Stimulated activated CD4-positive, alpha-beta T cell treated with anti-CD3 and anti-CD28 coated beads, Interleukin-12 subunit alpha, Interleukin-12 subunit beta, amount 100 ng/mL, for 48 hours (primary cell): Measurements from ENCODE around the gene PLXDC1.

ENCODE experiments used
- DNase-seq, 3 donors: peaks; one replicate each; pipeline ENCODE4 v3.0.0-alpha.2; 2020; ENCODE audit warnings: low read depth in 2 of 3, low spot score in 1 of 3

The PLXDC1 gene

DNA sequence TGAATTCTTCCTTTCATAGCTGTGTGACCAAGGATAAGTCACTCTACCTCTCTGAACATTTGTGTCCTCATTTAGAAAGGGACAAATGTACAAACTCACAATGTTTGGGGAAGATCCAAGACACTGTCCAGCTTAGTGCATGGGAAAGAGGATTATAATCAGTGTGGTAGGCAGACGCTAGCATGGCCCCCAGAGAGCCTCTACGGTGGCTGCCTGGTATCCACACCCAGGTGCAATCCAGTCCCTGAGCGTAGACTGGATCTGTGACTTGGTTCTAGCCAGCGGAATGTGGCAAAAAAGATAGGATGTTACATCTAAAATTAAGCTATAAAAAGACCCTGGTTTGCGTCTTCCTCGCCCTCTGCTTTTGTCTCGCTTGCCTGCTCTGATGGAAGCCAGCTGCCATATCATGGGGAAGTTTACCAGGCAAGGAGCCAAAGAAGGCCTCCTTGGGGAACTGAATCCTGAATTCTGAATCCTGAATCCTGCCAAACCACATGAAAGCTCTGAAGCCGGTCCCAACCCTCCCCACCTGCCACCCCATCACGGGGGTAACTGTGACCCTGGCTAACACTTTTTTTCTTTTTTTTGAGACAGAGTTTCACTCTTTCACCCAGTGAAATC is 51.7 kb downstream of the PLXDC1 start:
- DNase-seq = no peak

DNA sequence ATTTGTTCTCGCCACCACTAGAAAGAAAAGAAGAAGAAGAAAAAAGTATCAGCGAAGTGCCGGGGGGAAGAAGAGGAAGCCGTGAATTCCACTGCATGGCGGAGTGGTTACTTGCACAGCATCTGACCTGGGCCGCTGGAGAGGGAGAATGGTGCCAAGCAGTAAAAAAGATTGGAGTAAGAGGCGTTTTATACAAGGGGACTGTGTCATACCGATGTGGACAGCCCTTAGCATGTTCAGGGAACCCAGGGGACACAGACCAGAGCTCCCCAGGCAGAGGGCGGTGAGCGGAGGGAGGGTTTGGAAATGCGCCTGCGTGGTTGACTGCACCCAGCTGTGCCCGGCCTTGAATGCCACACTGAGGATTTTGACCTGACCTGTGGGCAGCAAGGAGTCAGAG is 52.8 kb downstream of the PLXDC1 start:
- DNase-seq = no peak

DNA sequence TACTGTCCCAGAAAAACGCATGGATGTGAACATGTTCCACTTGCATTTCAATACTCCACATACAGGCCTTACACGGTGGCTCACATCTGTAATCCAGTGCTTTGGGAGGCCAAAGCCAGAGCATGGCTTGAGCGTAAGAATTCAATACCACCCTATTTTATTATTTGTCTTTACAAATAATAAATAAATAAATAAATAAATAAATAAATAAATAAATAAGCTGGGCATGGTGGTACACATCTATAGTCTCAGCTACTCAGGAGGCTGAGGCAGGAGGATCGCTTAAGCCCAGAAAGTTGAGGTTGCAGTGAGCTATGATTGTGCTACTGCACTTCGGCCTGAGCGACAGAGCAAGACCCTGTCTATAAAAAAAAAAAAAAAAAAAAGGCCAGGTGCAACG is 53.9 kb downstream of the PLXDC1 start:
- no peak for DNase-seq

GRCh38 chr17:39097150-39097519 is 54.3 kb downstream of the PLXDC1 start:
- DNase-seq = no peak

- DNase-seq = peak in 1 of 3 donors; percentile 18
Measured at GRCh38 chr17:39096508-39097149, 54.8 kb downstream of the PLXDC1 start.

DNA sequence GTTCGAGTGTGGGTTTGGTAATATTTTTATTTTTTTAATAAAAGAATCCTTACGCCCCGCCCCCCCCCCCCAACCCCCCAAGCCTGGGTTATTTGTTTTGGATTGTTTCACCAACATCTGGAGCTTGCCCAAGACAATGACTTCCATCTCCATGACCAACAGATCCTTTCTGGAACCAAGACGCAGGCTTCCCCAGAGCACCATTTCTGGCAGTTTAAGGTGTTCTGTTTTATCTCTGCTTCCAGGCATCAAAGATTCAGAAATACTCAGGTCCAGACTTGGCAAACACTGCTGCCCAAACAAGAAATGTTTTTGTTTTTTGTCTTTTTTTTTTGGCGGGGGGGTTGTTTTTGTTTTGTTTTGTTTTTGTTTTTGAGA is 56.1 kb downstream of the PLXDC1 start:
- DNase-seq = no peak

- no peak for DNase-seq
Measured at GRCh38 chr17:39094607-39095308, 56.7 kb downstream of the PLXDC1 start.

GRCh38 chr17:39092692-39093230 is 58.7 kb downstream of the PLXDC1 start:
- DNase-seq = peak in 1 of 3 donors; percentile 10

DNA sequence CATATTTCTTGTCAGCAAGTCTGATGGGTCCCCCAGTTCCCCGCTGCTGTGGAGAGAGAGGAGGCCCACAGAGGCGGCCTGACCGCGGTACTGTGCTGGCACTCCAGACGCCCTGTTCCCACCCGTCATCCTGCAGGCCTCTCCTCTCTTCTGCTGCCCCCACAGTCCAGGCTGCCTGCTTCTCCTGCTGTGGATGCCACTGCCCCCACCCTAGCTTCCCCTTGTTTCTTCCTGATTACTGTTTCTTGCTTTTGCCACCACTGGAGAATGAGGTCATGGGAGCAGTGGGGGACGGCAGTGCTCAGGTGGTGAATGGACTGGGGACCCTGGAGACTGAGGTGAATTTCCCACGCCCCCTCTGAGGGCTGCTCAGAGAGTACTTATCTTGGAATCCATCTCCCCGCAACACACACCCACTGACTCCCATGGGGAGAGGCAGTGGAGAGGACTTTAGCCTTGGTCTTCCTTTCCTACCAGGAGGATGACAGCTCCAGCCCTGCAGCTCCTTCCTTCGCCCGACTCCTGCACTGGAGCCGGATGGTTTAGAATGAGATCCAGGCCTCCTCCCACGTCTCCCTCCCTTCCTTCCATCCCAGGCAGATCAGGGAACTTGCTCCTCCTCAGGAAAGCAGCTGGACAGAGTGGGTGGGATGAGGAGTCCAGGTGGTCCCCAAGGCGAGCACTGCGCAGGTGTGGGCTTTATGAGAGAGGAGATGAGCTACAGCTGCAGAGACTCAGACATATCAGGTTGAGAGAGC is 60.4 kb downstream of the PLXDC1 start:
- DNase-seq = no peak

DNA sequence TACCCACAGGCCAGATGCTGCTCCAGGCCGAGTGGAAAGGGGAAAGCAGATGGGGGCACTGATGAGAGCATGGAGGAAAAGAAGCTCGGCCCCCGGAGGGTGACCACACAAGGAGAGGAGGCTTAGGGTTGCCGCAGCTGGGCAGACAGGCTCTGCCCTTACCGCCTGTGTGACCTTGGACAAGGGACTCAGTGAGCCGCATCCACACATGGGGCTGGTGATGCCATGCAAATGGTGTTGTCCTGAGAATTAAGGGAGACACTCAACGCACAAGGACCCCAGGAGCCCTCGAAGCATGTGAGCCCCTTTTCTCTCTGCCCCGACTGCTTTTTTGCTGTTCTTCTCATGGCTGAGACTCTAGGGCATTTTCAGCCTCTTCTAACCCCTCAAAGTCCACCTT is 61.0 kb downstream of the PLXDC1 start:
- no peak for DNase-seq

GRCh38 chr17:39084558-39084957 is 66.9 kb downstream of the PLXDC1 start:
- no peak for DNase-seq

- no peak for DNase-seq
Measured at GRCh38 chr17:39083270-39083669, 68.2 kb downstream of the PLXDC1 start.

DNA sequence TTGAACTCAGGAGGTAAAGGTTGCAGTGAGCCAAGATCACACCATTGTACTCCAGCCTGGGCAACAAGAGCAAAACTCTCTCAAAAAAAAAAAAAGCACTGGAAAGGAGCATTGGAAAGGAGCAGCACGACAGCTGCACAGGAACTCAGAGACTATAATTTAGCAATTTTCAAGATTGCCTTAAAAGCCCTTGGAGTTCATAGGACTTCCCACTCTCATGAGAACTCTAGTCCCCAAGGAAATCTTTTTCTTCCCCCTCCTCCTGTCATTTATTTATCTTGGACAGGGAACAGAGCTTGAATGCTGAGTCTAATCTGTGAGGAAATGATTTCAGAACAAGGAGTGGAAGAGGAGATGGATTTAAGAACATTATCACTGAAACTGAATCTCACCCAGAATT is 69.0 kb downstream of the PLXDC1 start:
- DNase-seq = no peak

DNA sequence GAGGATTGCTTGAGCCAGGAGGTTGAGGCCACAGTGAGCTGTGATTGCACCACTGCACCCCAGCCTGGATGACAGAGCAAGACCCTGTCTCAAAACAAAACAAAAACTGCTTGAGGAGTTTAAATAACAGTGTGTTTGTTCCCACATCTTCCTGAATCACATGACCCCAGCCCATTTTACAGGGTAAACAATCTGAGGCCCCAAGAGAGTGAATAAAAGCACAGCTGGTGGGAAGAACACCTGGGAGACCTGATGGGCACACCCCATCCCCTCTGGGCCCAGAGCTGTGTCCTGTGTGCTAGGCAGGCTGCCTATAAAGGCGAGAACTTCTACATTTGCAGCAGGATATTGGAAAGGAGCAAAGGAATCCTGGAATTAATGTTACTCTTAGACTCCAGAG is 69.6 kb downstream of the PLXDC1 start:
- DNase-seq = no peak

GRCh38 chr17:39080421-39081078 is 70.9 kb downstream of the PLXDC1 start:
- no peak for DNase-seq

DNA sequence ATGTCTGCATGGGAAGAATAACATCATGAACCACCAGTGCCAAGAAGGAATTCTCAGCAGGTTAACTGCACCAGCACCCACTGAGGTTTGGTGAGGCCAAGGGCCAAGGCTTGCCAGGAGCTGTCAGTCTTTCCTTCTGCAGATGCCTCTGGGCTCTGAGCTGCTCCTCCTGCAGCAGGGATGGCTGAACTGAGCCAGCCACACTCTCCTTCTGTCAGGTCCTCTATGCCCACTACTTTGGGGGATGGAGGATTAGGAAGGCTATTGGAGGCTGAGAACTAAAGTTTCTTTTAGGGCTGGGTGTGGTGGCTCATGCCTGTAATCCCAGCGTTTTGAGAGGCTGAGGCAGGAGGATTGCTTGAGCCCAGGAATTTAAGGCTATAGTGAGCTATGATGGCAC is 71.6 kb downstream of the PLXDC1 start:
- no peak for DNase-seq

GRCh38 chr17:39077866-39078265 is 73.6 kb downstream of the PLXDC1 start:
- no peak for DNase-seq

DNA sequence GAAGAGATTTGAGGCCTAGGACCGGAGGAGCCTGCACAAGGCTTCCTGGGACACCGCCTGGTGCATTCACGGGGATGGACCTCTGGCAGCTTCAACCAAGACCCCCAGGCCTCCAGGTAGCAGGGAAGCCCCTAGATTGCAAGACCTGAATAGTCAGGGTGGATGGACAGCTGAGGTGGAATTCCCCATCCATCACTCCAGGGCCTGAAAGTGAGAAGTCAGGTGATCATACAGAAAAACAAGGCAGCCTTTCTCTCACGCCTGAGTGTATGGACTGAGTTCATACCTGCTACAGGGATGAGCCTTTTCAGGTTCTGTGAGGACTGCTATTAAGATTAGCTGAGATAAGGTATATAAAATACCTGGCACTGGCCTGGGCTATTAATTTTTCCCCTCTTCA is 74.2 kb downstream of the PLXDC1 start:
- DNase-seq = no peak

GRCh38 chr17:39074676-39075075 is 76.8 kb downstream of the PLXDC1 start:
- DNase-seq = no peak

DNA sequence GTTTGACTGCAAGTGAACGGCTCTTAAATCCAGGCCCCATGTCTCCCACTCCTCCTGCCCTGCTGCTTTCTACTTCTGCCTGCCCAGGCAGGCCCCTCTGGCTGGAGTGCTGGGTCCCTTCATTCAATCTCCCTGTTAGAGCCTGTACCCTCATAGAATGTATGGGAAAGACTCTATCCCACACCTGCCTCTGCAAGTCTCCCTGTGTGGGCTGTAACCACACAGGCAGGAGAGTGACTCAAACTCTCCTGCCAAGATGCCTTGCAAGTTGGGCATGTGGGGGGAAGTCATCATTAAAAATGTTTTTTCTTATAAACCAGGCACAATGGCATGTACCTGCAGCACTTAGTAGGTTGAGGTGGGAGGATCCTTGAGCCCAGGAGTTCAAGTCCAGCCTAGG is 77.5 kb downstream of the PLXDC1 start:
- no peak for DNase-seq

DNA sequence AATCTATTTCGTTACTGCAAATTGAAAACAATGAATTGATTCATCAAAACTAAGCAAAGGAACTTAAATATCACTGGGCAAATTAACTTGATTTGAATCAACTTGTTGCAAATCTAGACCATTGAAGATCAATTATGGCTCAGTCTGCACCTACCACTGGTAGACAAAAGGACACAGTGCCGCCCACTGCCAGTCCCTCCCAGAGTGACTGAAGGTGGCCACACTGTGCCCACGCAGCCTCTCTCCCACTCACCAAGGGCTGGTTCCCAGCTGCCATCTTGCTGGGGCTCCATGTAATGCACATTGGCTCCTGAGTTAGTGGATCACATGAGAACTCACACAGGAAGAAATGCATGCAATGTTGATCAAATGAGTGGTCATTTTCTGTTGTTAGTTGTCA is 78.1 kb downstream of the PLXDC1 start:
- DNase-seq = no peak
